SIG-M5 treated with dmso at 0.1 percent for 504 hours (cell line): ENCODE data around the gene ABHD14A.

ENCODE experiments used
- DNase-seq: peaks from one replicate; lab custom pipeline; 2025; ENCODE audit not compliant: unreplicated experiment; lab: John Stamatoyannopoulos, UW

Gene ABHD14A

GRCh38 chr3:52015438-52016228 is 40.8 kb downstream of the ABHD14A start:
- no peak for DNase-seq

GRCh38 chr3:52017586-52017985 is 42.7 kb downstream of the ABHD14A start:
- no peak for DNase-seq

- no peak for DNase-seq
Observed at GRCh38 chr3:52018319-52019000, 43.6 kb downstream of the ABHD14A start.

- DNase-seq = no peak
Observed at GRCh38 chr3:52019352-52020080, 44.7 kb downstream of the ABHD14A start.

- no peak for DNase-seq
Observed at GRCh38 chr3:52020796-52021195, 45.9 kb downstream of the ABHD14A start.

GRCh38 chr3:52021489-52022268 is 46.8 kb downstream of the ABHD14A start:
- no peak for DNase-seq

- no peak for DNase-seq
Observed at GRCh38 chr3:52022323-52023100, 47.6 kb downstream of the ABHD14A start.

- no peak for DNase-seq
Observed at GRCh38 chr3:52023101-52023770, 48.4 kb downstream of the ABHD14A start.

GRCh38 chr3:52023860-52024764 is 49.2 kb downstream of the ABHD14A start:
- DNase-seq = no peak

GRCh38 chr3:52024765-52025452 is 50.0 kb downstream of the ABHD14A start:
- no peak for DNase-seq

GRCh38 chr3:52025453-52025852 is 50.6 kb downstream of the ABHD14A start:
- DNase-seq = no peak

GRCh38 chr3:52026041-52026440 is 51.2 kb downstream of the ABHD14A start:
- no peak for DNase-seq

- DNase-seq = no peak
Observed at GRCh38 chr3:52028572-52028971, 53.7 kb downstream of the ABHD14A start.

- DNase-seq = no peak
Observed at GRCh38 chr3:52029053-52029452, 54.2 kb downstream of the ABHD14A start.

GRCh38 chr3:52029535-52029934 is 54.7 kb downstream of the ABHD14A start:
- no peak for DNase-seq
